Vagina (tissue), 2 donors: Measurements from ENCODE around the gene DST. TPM values are rescaled to one million over a fixed set of nuclear protein-coding genes. Genes with fewer than 3 reads are reported as not detected.

Source experiments
- DNase-seq, 2 donors: peaks; one replicate each; pipeline ENCODE4 v3.0.0-alpha.2; 2017; ENCODE audit errors: extremely low spot score in 2 of 2
- H3K27ac ChIP-seq: fragments of 200-600 bp; sonication (generic); one replicate; pipeline ENCODE4 v1.5.1; 2019
- H3K27me3 ChIP-seq: fragments of 200-600 bp; sonication (generic); one replicate; pipeline ENCODE4 v1.5.1; 2019
- H3K36me3 ChIP-seq, 2 donors: fragments of 200-600 bp; sonication (generic); one replicate each; pipeline ENCODE4 v1.5.1; 2017 to 2019
- H3K4me1 ChIP-seq: fragments of 200-600 bp; sonication (generic); one replicate; pipeline ENCODE4 v1.5.1; 2019
- H3K4me3 ChIP-seq, 2 donors: fragments of 200-600 bp; sonication (generic); 1 replicate in 1 of 2; 2 replicates in 1 of 2; pipeline ENCODE4 v1.5.1; 2016 to 2019
- H3K9me3 ChIP-seq: fragments of 200-600 bp; sonication (generic); one replicate; pipeline ENCODE4 v1.5.1; 2019
- CTCF ChIP-seq, 3 experiments: fragments of 450-650 bp in 2 of 3; fragments of 200-600 bp in 1 of 3; sonication (generic) in 1 of 3; IDR thresholded peaks; one replicate each; pipeline ENCODE4 v1.5.1; 2017 to 2019; ENCODE audit warnings: antibody characterized with exemption in 3 of 3, mild to moderate bottlenecking in 2 of 3, moderate library complexity in 2 of 3
- POLR2A ChIP-seq, 2 donors: fragments of 450-650 bp; IDR thresholded peaks; one replicate each; pipeline ENCODE4 v1.6.1; 2017; ENCODE audit warnings: antibody characterized with exemption in 2 of 2, mild to moderate bottlenecking in 2 of 2, moderate library complexity in 2 of 2
- POLR2AphosphoS5 ChIP-seq, 2 donors: sonication (generic); formaldehyde crosslinking; IDR thresholded peaks; one replicate each; pipeline ENCODE4 v1.9.0; 2017; ENCODE audit warnings: antibody characterized with exemption in 2 of 2, mild to moderate bottlenecking in 2 of 2, low read depth in 1 of 2; ENCODE audit not compliant: insufficient read depth in 1 of 2
- intact Hi-C: fragments of 100-400 bp; cut with DNase I; formaldehyde crosslinking; loops from one replicate; pipeline ENCODE4 v1.15.1; 2023
- total RNA-seq: library from RNA; depleted of rRNA; stranded (reverse); fragments of >200 nt; gene quantifications from one replicate; pipeline ENCODE4 v1.2.3, GENCODE V29; 2016

DST gene
- total RNA-seq, 1 donor from 2014 or later: 460 TPM

GRCh38 chr6:56638760-56639159 lies 3.9 kb downstream of the DST start:
- Histone ChIP-seq H3K9me3 (no peaks in the 10 kb centered on the region), H3K4me1 (peaks cover 15% of the 10 kb centered on the region), H3K27me3 (no peaks in the 10 kb centered on the region), H3K4me3 (peak overlapping the region in 1 of 2 donors; percentile 39), H3K27ac (peak overlapping the region; percentile 60), H3K36me3 (peaks cover 0 to 38% of the 10 kb centered on the region in 2 donors)
- intact Hi-C loops: loop anchor here (5.0 kb wide), 1 partner anchor 59 kb away; no protein-coding TSS in a partner anchor
- DNase-seq: no peak
- TF ChIP-seq POLR2AphosphoS5 (IDR thresholded peaks at IDR 0.05; ENCODE audit: insufficient read depth in 1 of 2, low read depth in 1 of 2) (no peak), POLR2A (IDR thresholded peaks at IDR 0.05) (no peak), CTCF (IDR thresholded peaks at IDR 0.05) (no peak)

GRCh38 chr6:56637640-56638039 lies 5.0 kb downstream of the DST start:
- Histone ChIP-seq H3K27me3 (no peaks in the 10 kb centered on the region), H3K4me3 (peak overlapping the region in 1 of 2 donors; percentile 39), H3K9me3 (no peaks in the 10 kb centered on the region), H3K27ac (peak overlapping the region; percentile 60), H3K4me1 (peaks cover 4% of the 10 kb centered on the region), H3K36me3 (peaks cover 0 to 43% of the 10 kb centered on the region in 2 donors)
- TF ChIP-seq CTCF (IDR thresholded peaks at IDR 0.05): peak; percentile 34 to 62 (median 44)
- TF ChIP-seq POLR2AphosphoS5 (IDR thresholded peaks at IDR 0.05; ENCODE audit: insufficient read depth in 1 of 2, low read depth in 1 of 2): no peak
- intact Hi-C loops: loop anchor here (5.0 kb wide), 1 partner anchor 60 kb away; no protein-coding TSS in a partner anchor
- no peak for DNase-seq

- intact Hi-C loops: no loop called here
- no peaks in the 10 kb centered on the region for H3K4me1 ChIP-seq
- no peak overlapping the region for H3K27ac ChIP-seq
- H3K36me3 ChIP-seq: peaks cover 0 to 17% of the 10 kb centered on the region in 2 donors
- no peaks in the 10 kb centered on the region for H3K9me3 ChIP-seq
- no peak for DNase-seq
- no peaks in the 10 kb centered on the region for H3K27me3 ChIP-seq
- TF ChIP-seq POLR2AphosphoS5 (IDR thresholded peaks at IDR 0.05; ENCODE audit: insufficient read depth in 1 of 2, low read depth in 1 of 2) (no peak), POLR2A (IDR thresholded peaks at IDR 0.05) (no peak), CTCF (IDR thresholded peaks at IDR 0.05) (no peak)
- H3K4me3 ChIP-seq: no peak overlapping the region
These were observed 14.6 kb downstream of the DST start for GRCh38 chr6:56628105-56628504.

- Histone ChIP-seq H3K36me3 (peaks cover 0 to 15% of the 10 kb centered on the region in 2 donors), H3K9me3 (no peaks in the 10 kb centered on the region), H3K27me3 (no peaks in the 10 kb centered on the region), H3K4me1 (no peaks in the 10 kb centered on the region), H3K27ac (no peak overlapping the region), H3K4me3 (no peak overlapping the region)
- no peak for DNase-seq
- TF ChIP-seq POLR2A (IDR thresholded peaks at IDR 0.05) (no peak), CTCF (IDR thresholded peaks at IDR 0.05) (no peak), POLR2AphosphoS5 (IDR thresholded peaks at IDR 0.05; ENCODE audit: insufficient read depth in 1 of 2, low read depth in 1 of 2) (no peak)
- intact Hi-C loops: no loop called here
These were observed 17.3 kb downstream of the DST start for GRCh38 chr6:56625356-56625755.

- H3K36me3 ChIP-seq: peaks cover 0 to 20% of the 10 kb centered on the region in 2 donors
These were observed 18.0 kb downstream of the DST start for GRCh38 chr6:56624728-56625069.

More at GRCh38 chr6:56624728-56625069, 18.0 kb downstream of the DST start:
- intact Hi-C loops: no loop called here
- DNase-seq: no peak
- no peak overlapping the region for H3K27ac ChIP-seq
- no peaks in the 10 kb centered on the region for H3K9me3 ChIP-seq
- no peak overlapping the region for H3K4me3 ChIP-seq
- no peaks in the 10 kb centered on the region for H3K4me1 ChIP-seq
- no peaks in the 10 kb centered on the region for H3K27me3 ChIP-seq
- TF ChIP-seq POLR2AphosphoS5 (IDR thresholded peaks at IDR 0.05; ENCODE audit: insufficient read depth in 1 of 2, low read depth in 1 of 2) (no peak), CTCF (IDR thresholded peaks at IDR 0.05) (no peak)
